ENCODE data around the gene POLR2A.

POLR2A gene

GRCh38 chr17:7515911-7516610 is 31.9 kb downstream of the POLR2A start:
- TF ChIP-seq GATA1 (IDR thresholded peaks at IDR 0.05; ENCODE audit: low read depth, low read length) (no peak), POLR2A (IDR thresholded peaks at IDR 0.05; ENCODE audit: low read length) (no peak)
- DNase-seq: no peak

- DNase-seq: peak; percentile 74 to 80
Measured at GRCh38 chr17:7523033-7523432, 38.9 kb downstream of the POLR2A start.

GRCh38 chr17:7528842-7529241 is 44.7 kb downstream of the POLR2A start:
- TF ChIP-seq POLR2A (IDR thresholded peaks at IDR 0.05; ENCODE audit: low read length): no peak
- TF ChIP-seq GATA1 (IDR thresholded peaks at IDR 0.05; ENCODE audit: low read depth, low read length): no peak
- DNase-seq: no peak

More at GRCh38 chr17:7523033-7523432, 38.9 kb downstream of the POLR2A start:
- no peak for TF ChIP-seq POLR2A (IDR thresholded peaks at IDR 0.05; ENCODE audit: low read length)
- no peak for TF ChIP-seq GATA1 (IDR thresholded peaks at IDR 0.05; ENCODE audit: low read depth, low read length)

- no peak for TF ChIP-seq GATA1 (IDR thresholded peaks at IDR 0.05; ENCODE audit: low read depth, low read length)
- TF ChIP-seq POLR2A (IDR thresholded peaks at IDR 0.05; ENCODE audit: low read length): no peak
- no peak for DNase-seq
Measured at GRCh38 chr17:7530023-7530900, 46.1 kb downstream of the POLR2A start.

GRCh38 chr17:7538050-7538449 is 53.9 kb downstream of the POLR2A start:
- no peak for DNase-seq
- no peak for TF ChIP-seq GATA1 (IDR thresholded peaks at IDR 0.05; ENCODE audit: low read depth, low read length)
- TF ChIP-seq POLR2A (IDR thresholded peaks at IDR 0.05; ENCODE audit: low read length): no peak

- no peak for DNase-seq
- TF ChIP-seq GATA1 (IDR thresholded peaks at IDR 0.05; ENCODE audit: low read depth, low read length) (no peak), POLR2A (IDR thresholded peaks at IDR 0.05; ENCODE audit: low read length) (no peak)
Measured at GRCh38 chr17:7538891-7539545, 54.9 kb downstream of the POLR2A start.

GRCh38 chr17:7541074-7541621 is 57.0 kb downstream of the POLR2A start:
- no peak for DNase-seq
- no peak for TF ChIP-seq POLR2A (IDR thresholded peaks at IDR 0.05; ENCODE audit: low read length)
- no peak for TF ChIP-seq GATA1 (IDR thresholded peaks at IDR 0.05; ENCODE audit: low read depth, low read length)

- TF ChIP-seq POLR2A (IDR thresholded peaks at IDR 0.05; ENCODE audit: low read length) (no peak), GATA1 (IDR thresholded peaks at IDR 0.05; ENCODE audit: low read depth, low read length) (no peak)
- DNase-seq: no peak
Measured at GRCh38 chr17:7544911-7545310, 60.7 kb downstream of the POLR2A start.

GRCh38 chr17:7548585-7549400 is 64.6 kb downstream of the POLR2A start, which contains the start of gene TNFSF12:
TNFSF12 (plus strand) TSS chr17:7549058; CDS start chr17:7549154, 96 bp downstream.
- no peak for TF ChIP-seq GATA1 (IDR thresholded peaks at IDR 0.05; ENCODE audit: low read depth, low read length)
- TF ChIP-seq POLR2A (IDR thresholded peaks at IDR 0.05; ENCODE audit: low read length): no peak
- DNase-seq: peak in 1 of 2 experiments; percentile 35

All from erythroblast (primary cell).